Measurements from ENCODE around the gene RNF10.
"Not testable (repeated sequence)": the region's sequence is repeated elsewhere in the genome, so short reads cannot be mapped to it uniquely, and the experiment has no call there.

RNF10 gene

GRCh38 chr12:120580787-120581723 lies 46.9 kb downstream of the RNF10 start, which contains the start of gene POP5:
TSS of gene POP5 (minus strand) at chr12:120581402. CDS start at chr12:120581362, 40 bp downstream.
- DNase-seq (ENCODE audit: low read depth): peak; percentile 69

DNA sequence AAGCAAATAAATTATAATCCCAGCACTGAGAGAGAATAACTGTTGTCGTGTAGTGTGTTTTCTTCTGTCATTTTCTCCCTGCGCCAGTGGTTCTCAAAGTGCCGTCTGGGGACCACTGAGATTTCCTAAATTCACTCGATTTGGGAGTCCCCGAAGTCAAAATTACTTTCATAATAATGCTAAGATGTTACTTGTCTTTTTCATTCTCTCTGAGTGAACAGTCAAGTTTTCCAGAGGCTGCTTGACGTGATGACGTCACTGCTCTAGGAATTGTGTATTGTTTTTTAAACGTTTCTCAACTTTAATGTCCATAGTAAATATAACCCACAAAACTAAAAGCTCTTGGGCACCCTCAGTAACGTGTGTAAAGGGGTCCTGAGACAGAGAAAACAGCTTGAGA lies 47.8 kb downstream of the RNF10 start:
- no peak for DNase-seq (ENCODE audit: low read depth)

DNA sequence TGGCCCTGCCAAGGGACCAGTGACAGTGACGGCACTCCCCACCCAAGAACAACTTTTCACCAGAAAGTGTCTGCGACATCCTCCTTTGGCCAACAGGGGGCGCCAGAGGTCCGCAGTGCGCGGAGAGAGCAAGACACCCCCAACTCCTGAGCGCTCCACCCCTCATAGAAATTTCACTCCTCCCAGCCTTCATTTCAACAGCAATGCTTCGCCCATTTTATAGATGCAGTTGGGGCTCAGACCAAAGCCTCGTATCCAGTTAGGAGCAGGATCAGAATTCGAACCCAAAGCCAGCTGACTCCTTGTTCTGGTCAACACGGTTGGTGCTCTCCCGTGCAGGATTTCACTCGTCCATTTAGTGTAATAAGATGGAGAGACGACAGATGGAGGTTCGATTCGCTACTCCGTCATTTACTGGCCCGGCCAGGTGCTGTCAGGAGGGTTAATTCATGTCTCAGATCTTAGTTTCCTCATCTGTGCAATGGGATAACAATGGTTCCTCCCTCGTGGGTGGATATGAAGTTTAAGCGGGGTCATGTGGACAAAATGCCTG lies 49.4 kb downstream of the RNF10 start:
- DNase-seq (ENCODE audit: low read depth): peak; percentile 84

DNA sequence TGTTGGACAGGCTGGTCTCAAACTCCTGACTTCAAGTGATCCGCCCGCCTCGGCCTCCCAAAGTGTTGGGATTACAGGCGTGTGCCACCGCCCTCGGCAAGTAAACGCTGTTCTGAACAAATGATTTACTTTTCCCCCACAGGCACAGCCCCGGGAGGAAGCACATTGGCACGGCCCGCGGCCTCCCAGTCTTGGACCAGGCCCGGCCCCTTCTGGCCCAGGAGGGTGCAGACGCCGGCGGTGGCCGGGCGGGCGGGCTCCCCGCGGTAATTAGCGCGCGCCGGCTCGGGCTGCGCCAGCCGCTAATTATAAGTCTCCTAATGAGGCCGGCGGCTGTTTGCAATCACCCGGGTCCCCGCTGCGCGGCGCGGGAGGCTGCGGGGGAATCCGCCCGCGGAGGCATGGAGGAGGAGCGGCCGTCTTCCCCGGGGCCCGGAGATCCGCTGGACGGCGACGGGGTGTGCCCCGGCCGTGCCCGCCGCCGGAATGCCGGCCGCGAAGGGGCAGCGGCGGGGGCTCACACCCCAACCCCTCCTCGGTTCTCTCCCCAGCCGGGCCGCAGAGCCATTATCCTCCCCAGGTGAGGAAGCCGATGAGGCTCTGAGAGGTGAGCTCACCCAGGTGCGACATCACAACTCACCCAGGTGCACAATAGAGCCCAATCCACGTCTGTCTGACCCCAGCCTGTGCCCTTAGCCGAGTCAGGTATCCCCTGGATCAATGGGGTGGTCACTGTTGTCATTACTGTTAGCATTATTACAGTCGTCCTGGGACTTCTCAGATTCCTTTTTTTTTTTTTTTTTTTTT lies 50.4 kb downstream of the RNF10 start:
- DNase-seq (ENCODE audit: low read depth): no peak

DNA sequence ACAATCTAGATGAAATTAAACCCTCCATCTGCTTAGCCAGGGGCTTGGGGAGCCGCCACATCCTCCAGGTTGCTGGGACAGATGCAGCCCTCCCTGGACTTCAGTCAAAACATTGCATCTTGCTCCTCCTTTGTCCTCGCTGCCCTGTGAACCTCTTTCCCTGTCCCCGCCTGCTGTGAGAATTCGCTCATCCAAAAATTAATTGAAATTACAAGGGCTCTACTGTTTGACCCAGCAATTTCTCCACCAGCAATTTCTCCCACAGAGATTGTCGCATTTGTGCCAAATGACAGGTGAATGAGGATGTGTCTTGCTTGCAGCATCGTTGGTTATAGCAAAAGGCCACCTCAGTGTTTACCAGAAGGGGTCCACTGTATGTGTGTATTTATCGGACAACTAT lies 52.0 kb downstream of the RNF10 start:
- no peak for DNase-seq (ENCODE audit: low read depth)

DNA sequence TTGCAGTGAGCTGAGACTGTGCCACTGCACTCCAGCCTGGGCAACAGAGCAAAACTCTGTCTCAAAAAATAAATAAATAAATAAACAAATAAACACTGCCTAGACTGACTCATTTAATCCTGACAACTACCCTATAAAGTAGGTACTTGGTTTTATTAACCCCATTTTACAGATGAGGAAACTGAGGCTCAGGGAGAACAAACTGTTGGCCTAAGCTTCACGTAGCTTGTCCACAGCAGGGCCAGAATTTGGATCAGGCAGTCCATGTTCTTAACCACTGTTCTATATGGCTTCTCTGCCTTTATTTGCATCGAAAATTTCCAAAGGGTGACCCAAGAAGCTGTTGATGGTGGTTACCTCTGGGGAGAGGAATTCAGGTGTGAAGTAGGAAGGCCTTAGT lies 52.7 kb downstream of the RNF10 start:
- no peak for DNase-seq (ENCODE audit: low read depth)

- no peak for DNase-seq (ENCODE audit: low read depth)
These were observed 54.2 kb downstream of the RNF10 start for GRCh38 chr12:120588371-120588770.

DNA sequence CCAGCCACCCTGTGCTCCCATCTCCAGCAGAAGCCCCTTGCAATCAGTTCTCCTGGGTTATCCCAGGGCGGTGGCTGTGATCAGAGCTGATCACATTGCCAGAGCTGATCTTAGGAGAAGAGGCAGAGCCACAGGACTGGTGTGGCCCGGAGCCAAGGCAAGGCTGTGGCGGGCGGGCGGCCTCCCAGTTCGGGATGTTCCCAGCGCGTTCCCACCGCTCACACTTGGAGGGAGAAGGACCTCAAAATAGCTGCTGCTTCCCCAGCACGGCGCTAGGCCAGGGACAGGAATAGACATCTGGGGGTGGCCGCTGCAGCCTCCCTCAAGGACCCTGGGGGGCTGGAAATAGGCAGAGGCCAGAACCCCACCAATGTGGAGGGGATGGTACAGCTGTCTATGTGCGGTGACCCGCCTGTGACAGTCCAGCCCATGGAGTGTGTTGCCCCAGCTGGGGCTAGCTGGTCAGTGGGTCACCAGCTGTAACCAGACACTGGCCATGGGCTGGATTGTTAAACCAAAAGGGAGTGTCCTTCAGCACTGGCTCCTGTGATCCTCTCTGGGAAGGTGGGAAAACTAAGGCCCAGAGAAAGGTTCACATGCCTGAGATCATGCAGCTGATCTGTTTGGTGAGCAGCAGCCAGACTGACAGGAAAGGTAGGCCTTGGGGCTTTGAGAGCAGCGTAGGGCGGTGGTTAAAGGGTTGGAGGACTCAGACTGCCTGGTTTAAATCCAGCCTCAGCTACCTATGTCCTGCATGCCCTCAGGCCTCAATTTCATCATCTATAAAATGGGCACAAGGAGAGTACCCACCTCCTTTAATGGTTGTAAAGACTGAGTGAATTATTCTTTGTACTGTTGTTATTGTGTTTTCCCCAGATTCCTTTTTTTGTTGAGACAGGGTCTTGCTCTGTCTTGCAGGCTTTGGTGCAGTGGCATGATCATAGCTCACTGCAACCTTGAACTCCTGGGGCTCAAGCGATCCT lies 55.1 kb downstream of the RNF10 start:
- no peak for DNase-seq (ENCODE audit: low read depth)

DNA sequence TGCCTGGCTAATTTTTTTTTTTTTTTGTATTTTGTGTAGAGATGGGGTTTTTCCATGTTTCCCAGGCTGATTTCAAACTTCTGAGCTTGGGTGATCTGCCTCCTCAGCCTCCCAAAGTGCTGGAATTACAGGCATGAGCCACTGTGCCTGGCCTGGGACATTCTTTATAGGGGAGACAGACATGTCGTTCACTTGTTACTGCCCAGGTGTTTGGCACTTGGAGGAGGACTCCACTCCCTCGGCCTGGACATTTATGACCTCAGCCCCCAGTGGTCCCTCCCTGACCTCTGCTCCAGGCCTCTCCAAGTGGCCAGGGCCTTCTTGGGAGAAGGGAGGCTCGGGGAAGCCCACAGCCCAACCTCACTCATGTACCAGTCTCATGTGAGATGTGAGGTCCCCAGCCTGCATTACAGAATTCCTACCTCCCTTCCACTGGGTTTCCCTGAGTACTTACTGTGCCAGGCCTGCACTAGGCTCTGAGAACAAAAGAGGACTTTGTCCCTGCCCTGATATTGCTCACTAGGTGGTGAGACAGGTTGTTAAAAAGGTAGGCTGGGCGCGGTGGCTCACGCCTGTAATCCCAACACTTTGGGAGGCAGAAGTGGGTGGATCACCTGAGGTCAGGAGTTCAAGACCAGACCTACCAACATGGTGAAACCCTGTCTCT lies 56.7 kb downstream of the RNF10 start:
- DNase-seq (ENCODE audit: low read depth): no peak

DNA sequence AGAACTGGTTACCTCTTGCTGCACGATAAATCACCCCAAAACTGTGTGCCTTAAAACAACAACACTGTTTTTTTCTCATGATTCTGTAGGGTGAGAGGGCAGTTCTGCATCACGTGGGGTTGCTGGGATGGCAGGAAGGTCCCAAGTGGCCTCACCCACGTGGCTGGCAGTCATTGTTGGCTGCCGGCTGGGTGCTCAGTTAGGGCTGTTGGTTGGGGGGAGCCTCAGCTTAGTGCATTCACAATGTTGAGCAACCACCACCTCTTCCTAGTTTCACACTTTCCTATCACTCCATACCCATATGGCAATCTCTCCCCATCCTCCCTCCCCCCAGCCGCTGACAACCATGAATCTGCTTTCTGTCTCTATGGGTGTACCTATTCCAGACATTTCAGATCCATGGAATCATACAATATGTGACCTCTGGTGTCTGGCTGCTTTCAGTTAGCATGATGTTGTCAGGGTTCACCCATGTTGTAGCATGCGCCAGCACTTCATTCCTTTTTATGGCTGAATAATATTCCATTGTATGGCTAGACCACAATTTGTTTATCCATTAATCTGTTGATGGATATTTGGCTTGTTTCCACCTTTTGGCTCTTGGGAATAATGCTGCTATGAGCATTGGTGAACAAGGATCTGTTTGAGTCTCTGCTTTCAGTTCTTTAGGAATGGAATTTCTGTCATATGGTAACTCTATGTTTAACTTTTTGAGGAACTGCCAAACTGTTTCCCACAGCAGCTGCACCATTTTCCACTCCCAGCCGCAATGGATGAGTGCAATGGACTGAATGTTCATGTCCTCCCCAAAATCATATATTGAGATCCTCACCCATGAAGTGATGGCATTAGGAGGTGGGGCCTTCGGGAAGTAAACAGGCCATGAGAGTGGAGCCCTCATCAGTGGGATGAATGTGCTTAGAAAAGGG lies 58.2 kb downstream of the RNF10 start:
- DNase-seq (ENCODE audit: low read depth): no peak

DNA sequence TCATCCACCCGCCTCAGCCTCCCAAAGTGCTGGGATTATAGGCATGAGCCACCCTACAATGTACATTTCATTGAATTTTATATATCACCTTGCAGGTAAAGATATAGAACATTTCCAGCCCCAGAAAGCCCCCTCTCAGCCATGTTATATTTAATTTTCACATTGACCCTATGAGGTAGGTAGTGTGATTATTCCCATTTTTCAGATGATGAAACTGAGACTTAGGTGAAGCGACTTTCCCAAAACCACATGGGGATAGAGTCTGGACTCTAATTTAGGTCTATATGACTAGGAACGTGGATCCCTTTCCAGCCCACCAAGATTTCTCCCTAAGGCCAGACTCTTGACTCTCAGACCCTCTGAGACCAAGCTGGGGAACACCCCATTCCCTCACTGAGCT lies 62.7 kb downstream of the RNF10 start:
- DNase-seq (ENCODE audit: low read depth): no peak

- DNase-seq (ENCODE audit: low read depth): no peak
These were observed 63.7 kb downstream of the RNF10 start for GRCh38 chr12:120597861-120598260.

DNA sequence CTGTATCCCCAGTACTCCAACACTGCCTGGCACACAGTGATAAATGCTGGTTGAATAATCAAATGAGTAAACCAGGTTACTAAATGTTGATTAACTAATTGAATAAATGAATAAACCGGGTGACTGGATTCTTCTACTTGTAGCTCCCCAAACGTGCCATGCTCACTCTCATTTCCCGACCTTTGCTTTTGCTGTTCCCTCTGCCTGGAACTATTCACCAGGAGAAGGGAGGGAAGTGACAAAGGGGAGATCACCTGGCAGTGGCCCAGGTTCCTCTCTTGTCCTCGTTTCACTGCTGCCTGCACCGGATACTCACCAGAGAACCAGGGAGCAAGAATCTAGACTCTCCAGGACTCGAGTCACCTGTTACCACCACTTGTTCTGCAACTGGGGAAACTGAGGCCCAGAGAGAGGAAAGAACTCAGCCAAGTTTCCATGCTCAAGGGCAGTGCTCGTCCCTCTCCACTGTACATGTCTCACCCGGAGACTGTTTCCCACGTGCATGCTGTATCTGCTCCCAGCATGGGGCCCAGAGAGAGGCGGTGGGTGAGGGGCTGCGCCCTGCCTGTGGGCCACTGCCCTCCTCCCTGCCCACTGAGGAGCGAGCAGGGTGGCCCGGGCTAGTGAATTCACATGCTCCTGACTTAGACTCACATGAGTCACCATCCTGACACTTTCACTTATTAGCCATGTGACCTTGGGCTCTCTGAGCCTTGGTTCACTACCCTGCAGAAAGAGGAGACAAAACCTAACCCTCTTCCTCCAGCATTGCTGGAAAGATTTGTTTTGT lies 64.7 kb downstream of the RNF10 start:
- DNase-seq (ENCODE audit: low read depth): no peak

- DNase-seq (ENCODE audit: low read depth): no peak
These were observed 65.8 kb downstream of the RNF10 start for GRCh38 chr12:120599672-120600552.

DNA sequence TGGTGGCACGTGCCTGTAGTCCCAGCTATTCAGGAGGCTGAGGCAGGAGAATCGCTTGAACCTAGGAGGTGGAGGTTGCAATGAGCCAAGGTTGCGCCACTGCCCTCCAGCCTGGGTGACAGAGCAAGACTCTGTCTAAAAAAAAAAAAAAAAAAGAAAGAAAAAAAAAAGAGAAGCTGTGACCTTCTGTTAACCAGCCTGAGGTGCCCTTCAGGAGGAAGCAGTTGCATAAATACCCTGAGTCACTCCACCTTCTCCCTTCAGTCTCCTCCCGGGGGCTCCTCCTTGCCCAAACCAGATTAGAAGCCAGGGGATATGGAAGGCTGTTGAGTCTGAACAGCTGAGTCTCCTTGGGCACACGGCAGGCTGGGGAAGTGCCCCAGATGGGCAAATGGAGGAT lies 68.3 kb downstream of the RNF10 start:
- not testable (repeated sequence) for DNase-seq (ENCODE audit: low read depth)

- DNase-seq (ENCODE audit: low read depth): no peak
These were observed 76.4 kb downstream of the RNF10 start for GRCh38 chr12:120610560-120610959.

- DNase-seq (ENCODE audit: low read depth): not testable (repeated sequence)
These were observed 77.4 kb downstream of the RNF10 start for GRCh38 chr12:120611534-120611933.

GRCh38 chr12:120614848-120615247 lies 80.7 kb downstream of the RNF10 start:
- no peak for DNase-seq (ENCODE audit: low read depth)

Data from stimulated activated CD8-positive, alpha-beta memory T cell treated with anti-CD3 and anti-CD28 coated beads, Interleukin-15, amount 100 ng/mL, for 24 hours (primary cell).